GM18502 (cell line): ENCODE measurements around the gene B4GAT1.
A peak's percentile ranks its signal among the peaks of the same experiment; 100 is the strongest.
"Not testable (repeated sequence)": the region's sequence is repeated elsewhere in the genome, so short reads cannot be mapped to it uniquely, and the experiment has no call there.

Experiments
- ATAC-seq: cut with Tn5 transposase; IDR thresholded peaks from one replicate; pipeline ENCODE4 v1.9.1; 2021; ENCODE audit warnings: mild to moderate bottlenecking; ENCODE audit not compliant: unreplicated experiment, poor library complexity

Gene B4GAT1

GRCh38 chr11:66363805-66364535 lies 16.5 kb upstream of the B4GAT1 start:
- ATAC-seq, result no peak

GRCh38 chr11:66363187-66363601 lies 15.8 kb upstream of the B4GAT1 start:
- ATAC-seq, result no peak

DNA sequence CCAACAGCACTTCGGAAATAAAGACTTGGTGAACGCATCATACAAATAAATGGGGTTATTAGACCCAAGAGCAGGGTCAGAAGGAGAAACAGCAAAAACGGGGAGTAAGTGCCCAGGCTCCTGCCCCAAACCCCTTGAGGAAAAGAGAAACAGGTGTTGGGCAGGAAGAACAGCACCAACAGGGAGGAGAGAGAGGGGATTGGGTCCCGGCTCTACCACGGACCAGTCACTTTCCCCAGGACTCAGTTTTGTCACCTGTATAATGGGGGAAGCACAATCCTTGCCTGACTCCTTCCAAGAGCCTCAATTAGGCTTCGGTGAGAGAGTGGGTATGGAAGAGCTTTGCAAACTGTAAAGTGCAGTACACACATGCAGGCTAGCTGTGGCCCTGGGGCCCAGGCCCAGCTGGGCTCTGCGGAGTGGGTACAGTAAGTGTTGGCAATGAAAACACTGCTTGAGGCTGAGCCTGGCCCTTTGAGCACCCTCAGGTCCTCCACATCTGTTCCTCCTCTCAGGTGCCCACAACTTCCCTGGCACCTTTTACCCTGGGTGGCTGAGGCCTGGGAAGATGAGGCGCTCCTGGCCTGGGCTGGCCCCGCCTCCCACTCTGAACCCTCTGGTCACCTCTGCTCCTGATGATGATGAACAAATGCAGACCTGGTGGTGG lies 15.2 kb upstream of the B4GAT1 start:
- no peak for ATAC-seq

- no peak for ATAC-seq
These were observed 14.1 kb upstream of the B4GAT1 start for GRCh38 chr11:66361502-66361941.

GRCh38 chr11:66360406-66361073 lies 13.1 kb upstream of the B4GAT1 start:
- no peak for ATAC-seq

- no peak for ATAC-seq
These were observed 12.2 kb upstream of the B4GAT1 start for GRCh38 chr11:66359662-66360087.

- not testable (repeated sequence) for ATAC-seq
These were observed 3.3 kb upstream of the B4GAT1 start for GRCh38 chr11:66350560-66351235.

DNA sequence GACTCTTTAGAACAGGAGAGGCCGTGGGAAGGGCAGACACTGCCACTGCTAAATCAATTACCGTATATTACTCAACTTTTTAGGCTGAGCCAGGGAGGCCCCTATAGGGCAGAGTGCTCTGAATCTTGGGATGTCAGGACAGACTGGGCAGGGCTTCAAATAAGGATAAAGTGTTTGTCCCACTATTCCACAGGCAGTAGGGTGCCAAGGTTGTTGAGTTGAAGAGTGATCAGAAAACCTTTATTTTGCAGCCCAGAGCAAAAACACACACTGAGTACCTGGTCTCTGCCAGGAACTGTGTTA lies 1.6 kb upstream of the B4GAT1 start:
- no peak for ATAC-seq

- ATAC-seq, result no peak
These were observed 679 bp downstream of the B4GAT1 start for GRCh38 chr11:66346476-66347424.

DNA sequence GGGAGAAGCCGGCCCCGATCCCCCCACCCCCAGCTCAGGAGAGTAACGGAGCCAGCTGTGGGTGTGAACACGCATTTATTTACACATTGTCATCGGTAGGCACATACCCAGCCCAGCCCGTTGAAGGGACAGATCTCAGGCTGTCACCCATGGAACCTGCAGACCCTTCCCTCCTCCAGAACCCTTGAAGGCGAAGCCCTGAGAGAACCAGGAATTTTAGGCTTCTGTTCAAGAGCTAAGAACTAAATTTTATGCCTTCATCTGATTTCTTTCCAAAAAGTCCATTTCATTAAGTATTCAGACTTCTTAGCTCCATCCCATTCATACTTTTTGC lies 2.1 kb downstream of the B4GAT1 start:
- peak; percentile 15 for ATAC-seq

DNA sequence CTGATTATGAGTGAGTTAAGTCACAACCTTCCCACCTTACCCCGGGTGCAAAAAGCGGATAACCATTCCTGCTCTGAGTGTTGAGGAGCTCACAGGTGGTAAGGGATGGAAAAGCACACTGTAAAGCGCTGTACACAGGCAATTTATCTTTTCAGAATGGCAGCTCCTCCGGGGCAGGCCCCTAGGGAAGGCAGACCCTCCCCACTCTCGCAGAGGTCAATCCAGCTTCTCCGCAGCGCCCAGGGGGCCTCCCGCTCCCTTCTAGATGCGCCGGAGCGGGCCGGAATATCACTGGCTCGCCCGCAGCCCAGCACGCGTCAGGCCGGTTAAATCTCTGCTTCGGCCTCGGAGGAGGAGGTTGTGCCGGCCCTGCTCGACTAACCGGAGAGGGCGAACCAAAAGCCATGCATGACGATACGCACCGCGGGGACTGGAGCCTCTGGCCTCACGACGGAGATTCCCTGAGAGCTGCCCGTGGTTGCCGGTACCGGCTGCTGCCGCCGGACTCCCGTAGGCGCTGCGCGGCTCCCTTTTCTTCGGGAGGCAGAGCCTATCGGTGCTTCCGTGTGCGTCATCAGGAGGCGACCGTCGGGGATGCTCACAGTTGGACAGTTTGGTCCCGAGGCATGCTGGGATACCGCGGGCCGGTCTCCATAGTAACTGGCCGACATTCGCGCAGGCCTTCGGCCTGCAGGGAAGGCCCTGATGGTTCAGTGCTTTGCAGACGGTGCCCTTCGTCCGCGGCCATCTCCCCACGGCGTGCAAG lies 2.7 kb downstream of the B4GAT1 start, which contains the start of gene BRMS1:
BRMS1 (minus strand) TSS at position 555 of the 766 bp plus-strand sequence. CDS start 2,870 bp downstream, outside the sequence.
- peak; percentile 76 for ATAC-seq

GRCh38 chr11:66343176-66343575 lies 4.3 kb downstream of the B4GAT1 start:
- ATAC-seq, result no peak

GRCh38 chr11:66341502-66342126 lies 5.8 kb downstream of the B4GAT1 start:
- ATAC-seq, result no peak

DNA sequence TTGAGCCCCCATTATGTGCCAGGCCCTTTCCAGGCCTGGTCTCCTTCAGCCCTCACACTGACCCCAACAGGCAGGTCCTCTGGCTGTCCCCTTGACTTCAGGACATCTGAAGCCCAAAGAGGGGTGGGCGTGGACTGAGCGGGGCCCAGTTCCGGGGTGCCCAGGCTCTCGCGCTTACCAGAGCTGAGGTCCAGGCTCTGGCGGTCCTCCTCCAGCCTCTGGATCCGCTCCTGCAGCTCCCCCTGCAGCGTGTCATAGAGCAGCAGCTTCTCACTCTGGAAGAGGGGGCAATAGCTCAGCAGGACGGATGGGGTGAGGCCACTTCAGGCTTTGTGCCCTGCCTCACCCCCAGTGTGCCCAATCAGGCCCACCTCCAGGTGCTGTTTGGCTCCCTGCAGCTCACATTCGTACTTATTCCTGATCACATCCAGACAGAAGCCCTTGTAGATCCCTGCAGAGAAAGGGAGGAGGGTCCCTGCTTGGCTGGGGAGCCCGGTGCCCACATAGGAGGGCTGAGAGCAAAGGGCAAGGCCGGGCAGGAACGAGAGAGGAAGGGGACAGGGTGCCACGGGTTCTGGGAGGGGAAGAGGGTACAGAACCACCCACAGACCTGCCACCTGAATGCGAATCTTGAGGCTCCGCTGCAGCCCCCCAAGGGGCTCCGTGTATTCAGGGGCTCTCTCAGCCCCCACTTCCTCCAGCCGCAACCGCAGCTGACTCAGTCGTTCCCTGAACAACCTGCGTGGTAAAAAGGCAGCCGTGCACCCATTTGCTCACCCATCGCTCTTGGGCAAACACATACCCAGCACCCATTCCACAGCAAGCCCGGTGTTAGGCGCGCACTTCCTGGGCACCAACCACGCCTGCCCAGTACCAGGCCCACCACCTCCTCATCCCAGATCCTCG lies 6.6 kb downstream of the B4GAT1 start:
- ATAC-seq, result no peak

- ATAC-seq, result no peak
These were observed 7.5 kb downstream of the B4GAT1 start for GRCh38 chr11:66339686-66340483.

DNA sequence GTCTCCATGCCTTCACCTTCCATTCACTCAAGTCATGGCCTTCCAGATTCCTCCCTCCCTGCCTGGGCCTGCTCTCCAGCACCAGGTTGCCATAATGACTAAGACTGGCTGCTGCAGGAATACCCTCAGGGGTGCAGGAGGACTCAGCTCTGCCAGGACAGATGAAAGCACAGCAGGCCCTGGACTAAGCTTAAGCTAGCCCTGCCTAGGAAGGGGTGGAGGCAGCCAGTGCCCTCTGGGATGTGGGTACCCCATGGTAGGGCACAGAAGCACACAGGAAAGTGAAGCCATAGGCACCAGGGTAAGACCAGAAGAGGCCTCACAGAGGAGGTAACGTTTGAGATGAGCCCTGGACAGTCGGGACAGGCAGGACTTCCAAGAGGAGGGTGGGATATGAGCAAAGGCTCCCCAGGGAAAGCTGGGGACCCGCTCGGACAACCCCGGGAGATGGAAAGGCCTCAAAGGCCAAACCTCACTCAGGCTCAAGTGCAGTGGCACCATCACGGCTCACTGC lies 8.2 kb downstream of the B4GAT1 start:
- no peak for ATAC-seq
